SKM-1 (cell line): ENCODE results near the gene EFEMP1.

ENCODE experiments used
- DNase-seq: peaks from one replicate; lab custom pipeline; 2025; ENCODE audit not compliant: unreplicated experiment; lab: John Stamatoyannopoulos, UW

EFEMP1 gene

GRCh38 chr2:55934337-55934736 is 10.8 kb upstream of the EFEMP1 start:
- DNase-seq, result no peak

- DNase-seq, result no peak
Measured at GRCh38 chr2:55932843-55933242, 9.3 kb upstream of the EFEMP1 start.

GRCh38 chr2:55931281-55931680 is 7.7 kb upstream of the EFEMP1 start:
- DNase-seq, result no peak

DNA sequence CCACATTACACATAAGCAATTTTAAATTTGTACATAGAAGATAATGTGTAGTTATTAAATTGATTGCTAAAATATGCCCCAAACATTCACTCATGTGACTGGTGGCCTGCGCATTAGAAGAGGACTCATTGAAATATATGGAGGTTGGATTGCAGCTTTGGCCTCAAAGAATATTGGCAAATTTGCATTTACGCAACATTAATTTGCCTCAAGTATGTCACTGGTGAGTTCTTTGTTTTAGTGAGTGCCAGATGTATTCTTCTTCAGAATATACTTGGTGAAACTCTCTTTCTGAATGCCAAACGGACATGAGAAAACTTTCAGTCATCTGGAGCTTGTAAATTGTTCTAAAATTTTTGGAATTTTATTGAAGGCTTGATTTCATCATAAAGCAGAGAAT is 5.9 kb upstream of the EFEMP1 start:
- DNase-seq, result no peak

DNA sequence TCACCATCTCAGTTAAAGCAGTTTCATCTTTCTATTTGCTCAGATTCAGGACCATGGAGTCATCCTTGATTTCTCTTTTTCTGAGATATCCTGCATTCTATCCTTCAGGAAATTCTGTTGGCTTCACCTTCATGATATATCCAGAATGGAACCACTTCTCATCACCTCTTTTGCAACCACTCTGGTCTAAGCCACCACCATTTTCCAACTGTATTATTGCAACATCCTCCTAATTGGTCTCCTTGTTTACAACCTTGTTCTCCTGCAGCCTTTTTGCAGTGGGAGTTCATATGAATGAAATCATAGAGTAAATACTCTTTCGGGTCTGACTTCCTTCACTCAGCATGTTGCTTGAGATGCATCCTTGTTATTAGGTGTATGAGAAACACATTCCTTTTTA is 3.4 kb upstream of the EFEMP1 start:
- DNase-seq, result no peak

- DNase-seq, result no peak
Measured at GRCh38 chr2:55926246-55926645, 2.7 kb upstream of the EFEMP1 start.

- no peak for DNase-seq
Measured at GRCh38 chr2:55923982-55924321, 370 bp upstream of the EFEMP1 start.

GRCh38 chr2:55922291-55922907 is 1.2 kb downstream of the EFEMP1 start:
- DNase-seq, result no peak

GRCh38 chr2:55919574-55919973 is 4.0 kb downstream of the EFEMP1 start:
- DNase-seq, result no peak

DNA sequence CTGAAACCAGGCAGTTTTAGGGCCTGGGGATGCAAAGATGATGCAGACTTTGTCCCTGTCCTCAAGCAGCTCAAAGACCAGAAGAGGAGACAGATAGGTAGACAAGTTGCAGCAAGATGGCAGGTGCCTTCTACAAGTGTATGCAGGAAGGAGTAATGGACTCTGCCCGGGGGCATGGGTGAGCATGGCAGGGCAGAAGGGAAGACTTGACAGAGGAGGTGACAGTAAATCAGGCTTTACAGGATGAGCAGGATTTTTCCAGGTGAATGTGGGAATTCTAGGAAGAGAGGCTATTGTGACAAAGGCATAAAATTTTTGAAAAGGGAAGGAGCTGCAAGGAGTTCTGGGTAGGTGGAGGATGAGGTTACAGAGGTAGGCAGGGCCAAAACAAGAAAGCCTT is 4.7 kb downstream of the EFEMP1 start:
- DNase-seq, result no peak

DNA sequence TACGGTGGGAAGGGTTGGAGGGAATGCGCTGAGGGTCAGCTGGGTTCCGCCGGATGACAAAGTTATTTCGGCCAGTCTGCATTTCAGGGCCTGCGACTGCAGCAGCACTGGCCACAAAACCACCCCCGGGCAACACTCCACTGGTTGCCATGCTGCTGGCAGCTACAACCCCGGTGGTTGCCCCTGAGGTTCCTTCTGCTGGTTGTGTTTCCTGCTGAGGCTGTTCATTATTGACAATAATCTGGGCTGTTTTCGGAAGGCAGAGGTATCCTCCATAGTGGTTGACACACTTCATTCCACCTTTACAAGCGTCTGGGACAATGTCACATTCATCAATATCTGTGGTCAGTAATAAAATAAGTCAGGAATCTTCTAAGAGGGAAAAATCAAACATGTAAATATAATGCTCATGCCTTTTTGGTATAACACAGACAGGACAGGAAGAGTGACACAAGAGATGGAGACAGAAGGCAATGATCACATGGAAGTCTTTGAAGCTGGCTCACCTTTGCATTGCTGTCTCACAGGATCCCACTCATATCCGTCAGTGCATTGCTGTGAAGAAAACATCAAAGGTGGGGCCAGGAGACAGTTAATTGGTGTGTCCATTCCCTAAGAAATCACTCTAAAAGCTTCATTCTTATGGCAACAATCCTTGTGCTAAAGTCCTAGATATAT is 5.7 kb downstream of the EFEMP1 start:
- DNase-seq, result no peak

DNA sequence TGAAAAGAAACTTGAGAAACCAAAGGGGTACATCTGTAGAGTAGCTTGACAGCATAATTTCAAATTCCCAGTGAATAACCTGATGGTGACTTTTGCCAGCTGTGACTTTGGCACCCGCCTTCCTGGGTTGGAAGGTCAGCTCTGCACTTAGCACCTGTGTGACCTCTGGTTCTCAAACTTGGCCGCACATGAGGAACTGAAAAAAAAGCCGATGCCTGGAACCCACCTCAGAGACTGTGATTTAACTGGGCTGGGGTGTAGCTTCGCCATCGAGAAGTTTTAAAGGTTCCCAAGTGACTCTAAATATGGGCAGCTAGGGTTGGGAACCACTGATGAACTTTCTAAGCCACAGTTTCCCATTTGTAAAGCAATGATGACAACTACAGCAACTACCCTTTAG is 6.5 kb downstream of the EFEMP1 start:
- no peak for DNase-seq

DNA sequence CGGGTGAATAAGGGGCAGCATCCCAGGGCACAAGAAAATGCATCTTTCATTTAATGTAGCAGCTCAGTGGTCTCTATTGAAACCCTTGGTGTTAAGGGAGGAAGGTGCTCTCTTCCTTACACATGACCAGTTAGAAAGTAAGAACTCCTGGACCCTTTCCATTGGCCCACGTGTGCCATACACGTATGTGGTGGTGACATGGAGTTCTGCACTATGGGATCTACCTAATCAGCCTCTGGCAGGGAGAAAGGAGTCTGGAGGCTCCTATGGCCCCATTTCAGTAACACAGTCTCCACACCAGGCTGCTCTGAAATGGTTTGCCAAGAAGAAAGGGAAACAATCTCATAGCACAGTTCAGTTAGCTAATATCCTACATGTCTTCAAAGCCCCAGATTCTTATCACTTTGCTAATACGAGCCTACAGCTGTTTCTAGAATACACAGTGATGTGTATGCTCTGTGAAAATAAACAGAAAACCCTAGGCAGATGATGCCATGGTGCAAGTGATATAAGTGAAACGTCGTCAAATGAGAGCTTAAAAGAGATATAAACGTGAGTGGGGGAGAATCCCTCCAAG is 7.0 kb downstream of the EFEMP1 start:
- DNase-seq, result no peak

GRCh38 chr2:55914786-55915185 is 8.8 kb downstream of the EFEMP1 start:
- no peak for DNase-seq

GRCh38 chr2:55912926-55913325 is 10.7 kb downstream of the EFEMP1 start:
- DNase-seq, result no peak

- DNase-seq, result no peak
Measured at GRCh38 chr2:55910077-55910476, 13.5 kb downstream of the EFEMP1 start.

- DNase-seq, result no peak
Measured at GRCh38 chr2:55907686-55908085, 15.9 kb downstream of the EFEMP1 start.

DNA sequence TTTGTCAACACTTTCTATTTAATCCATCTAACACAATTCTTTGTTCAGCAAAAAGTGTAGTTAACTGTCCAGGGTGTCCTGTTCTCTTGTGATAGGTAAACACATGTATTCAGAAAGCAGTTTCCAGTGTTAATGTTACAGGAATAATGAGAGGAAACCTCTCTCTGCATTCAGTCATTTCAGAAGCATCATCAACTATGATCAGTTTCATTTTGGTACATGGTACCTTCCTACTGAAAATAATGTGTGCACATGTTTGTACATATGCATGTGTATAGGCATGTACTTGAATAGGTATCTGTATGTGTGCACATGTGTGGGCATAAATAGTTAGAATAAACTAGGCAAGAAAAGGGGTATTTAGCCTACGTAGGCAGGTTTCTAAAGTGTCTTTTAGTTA is 16.6 kb downstream of the EFEMP1 start:
- no peak for DNase-seq

DNA sequence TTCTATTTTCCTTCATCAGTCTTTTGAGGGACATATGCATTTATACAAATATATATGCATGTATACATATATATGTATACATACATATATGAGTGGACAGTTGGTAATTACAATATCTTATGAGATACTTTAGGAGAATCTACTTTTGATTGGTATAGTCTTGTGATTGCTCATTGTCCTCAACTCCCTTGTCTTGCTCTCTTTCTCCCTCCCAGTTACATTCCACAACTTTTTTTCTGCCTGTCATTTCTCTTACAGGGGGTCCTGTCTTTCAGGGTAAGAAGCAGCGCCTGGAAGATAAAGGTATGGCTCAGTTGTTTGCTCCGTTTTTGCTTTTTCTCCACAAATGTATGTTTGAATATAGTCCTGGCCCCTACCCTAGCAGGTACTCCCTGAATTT is 19.9 kb downstream of the EFEMP1 start:
- no peak for DNase-seq

DNA sequence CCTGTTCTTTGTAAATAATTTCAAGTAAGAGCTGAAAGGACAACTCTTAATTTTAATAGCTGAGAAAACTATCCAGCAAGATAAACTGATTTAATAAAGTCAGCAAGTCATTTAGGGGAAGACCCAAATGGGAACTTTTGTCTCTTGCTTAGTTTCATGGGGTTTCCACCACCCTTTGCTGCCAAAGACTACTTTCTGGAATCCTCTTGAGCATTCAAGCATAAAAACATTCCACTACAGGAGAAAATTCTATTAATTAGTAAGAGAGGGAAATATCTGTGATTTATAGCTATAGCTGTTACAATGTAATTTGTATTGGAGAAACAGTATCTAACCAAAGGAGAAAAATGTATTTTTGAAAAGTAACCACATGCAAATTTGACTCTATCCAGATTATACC is 20.6 kb downstream of the EFEMP1 start:
- no peak for DNase-seq

DNA sequence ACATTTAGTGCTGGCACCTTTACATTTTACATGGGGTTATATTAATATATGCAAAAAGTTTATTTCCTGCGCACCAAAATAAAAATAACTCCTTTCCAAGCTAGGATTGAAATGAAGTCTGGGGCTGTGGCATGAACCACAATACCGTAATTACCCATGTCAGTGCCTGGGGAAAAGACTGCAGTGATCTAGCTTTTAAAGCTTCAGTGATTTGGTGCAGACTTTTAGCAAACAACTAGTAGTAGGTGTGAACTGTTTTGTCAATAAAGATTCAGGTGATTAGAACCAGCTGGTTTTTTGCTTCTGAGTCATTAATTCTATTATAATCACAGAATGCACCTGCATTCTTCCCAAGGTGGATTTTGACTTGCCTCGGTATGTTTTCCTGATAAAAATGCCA is 21.2 kb downstream of the EFEMP1 start:
- DNase-seq, result no peak

- no peak for DNase-seq
Measured at GRCh38 chr2:55901941-55902340, 21.6 kb downstream of the EFEMP1 start.

- DNase-seq, result no peak
Measured at GRCh38 chr2:55901322-55901721, 22.3 kb downstream of the EFEMP1 start.
